GM23338 (cell line): ENCODE data around the gene CNTN5.

Experiments used
- CTCF ChIP-seq, 2 experiments: fragments of 200-600 bp in 1 of 2; sonication (generic) in 1 of 2; conservative IDR thresholded peaks; 2 replicates each; pipeline versions ENCODE4 v1.5.1 to v1.6.1; 2016 to 2017; ENCODE audit warnings: antibody characterized with exemption in 2 of 2, low read depth in 2 of 2, mild to moderate bottlenecking in 2 of 2, moderate library complexity in 1 of 2
- ETS1 ChIP-seq: IDR thresholded peaks from 2 replicates; pipeline ENCODE4 v1.6.1; 2016; ENCODE audit warnings: antibody characterized with exemption
- EZH2 ChIP-seq: fragments of 200-600 bp; sonication (generic); IDR thresholded peaks from one replicate; pipeline ENCODE4 v1.8.0; 2017; ENCODE audit warnings: antibody characterized with exemption, mild to moderate bottlenecking, low read depth; ENCODE audit not compliant: unreplicated experiment
- JUNB ChIP-seq: IDR thresholded peaks from one replicate; pipeline ENCODE4 v1.6.1; 2016; ENCODE audit warnings: antibody characterized with exemption; ENCODE audit not compliant: unreplicated experiment
- POLR2AphosphoS5 ChIP-seq: IDR thresholded peaks from 2 replicates; pipeline ENCODE4 v1.6.1; 2016; ENCODE audit warnings: antibody characterized with exemption, low read depth
- REST ChIP-seq: IDR thresholded peaks from one replicate; pipeline ENCODE4 v1.6.1; 2018; ENCODE audit warnings: antibody characterized with exemption; ENCODE audit not compliant: unreplicated experiment
- ZNF462 ChIP-seq: fragments of 250-450 bp; sonication (Bioruptor Pico); IDR thresholded peaks from 2 replicates; pipeline ENCODE4 v1.5.0; 2020; ENCODE audit warnings: mild to moderate bottlenecking, moderate library complexity

GRCh38 chr11:99188221-99188620, 167.5 kb downstream of the CNTN5 start:
- TF ChIP-seq CTCF (conservative IDR thresholded peaks at IDR 0.05; ENCODE audit: low read depth in 2 of 2) (no peak), REST (no peak), ETS1 (no peak), JUNB (no peak), EZH2 (no peak), POLR2AphosphoS5 (no peak), ZNF462 (CRISPR knock-in tag) (no peak)
